Fibroblast of villous mesenchyme (primary cell): ENCODE results near the gene TUT4. TPM values are rescaled to one million over a fixed set of nuclear protein-coding genes. Genes with fewer than 3 reads are reported as not detected.

Experiments used
- DNase-seq: peaks from one replicate; pipeline ENCODE4 v3.0.0-alpha.2; 2010; ENCODE audit warnings: low read depth
- H3K4me3 ChIP-seq: 2 replicates; pipeline ENCODE4 v1.5.1; 2011; ENCODE audit warnings: low read depth, mild to moderate bottlenecking, low read length
- total RNA-seq: library from RNA; depleted of rRNA; stranded (reverse); fragments of >200 nt; gene quantifications from 2 replicates; pipeline ENCODE4 v1.2.3, GENCODE V29; 2012
- TF ChIP-seq, protein P1 (sequence below): IDR thresholded peaks from 2 replicates; pipeline ENCODE4 v1.5.1; 2012; ENCODE audit warnings: low read depth, mild to moderate bottlenecking, low read length; ENCODE audit not compliant: insufficient read depth

Gene TUT4
- total RNA-seq, 1 donor: 39.7 TPM

- DNase-seq: no peak
- TF ChIP-seq, protein P1, sequence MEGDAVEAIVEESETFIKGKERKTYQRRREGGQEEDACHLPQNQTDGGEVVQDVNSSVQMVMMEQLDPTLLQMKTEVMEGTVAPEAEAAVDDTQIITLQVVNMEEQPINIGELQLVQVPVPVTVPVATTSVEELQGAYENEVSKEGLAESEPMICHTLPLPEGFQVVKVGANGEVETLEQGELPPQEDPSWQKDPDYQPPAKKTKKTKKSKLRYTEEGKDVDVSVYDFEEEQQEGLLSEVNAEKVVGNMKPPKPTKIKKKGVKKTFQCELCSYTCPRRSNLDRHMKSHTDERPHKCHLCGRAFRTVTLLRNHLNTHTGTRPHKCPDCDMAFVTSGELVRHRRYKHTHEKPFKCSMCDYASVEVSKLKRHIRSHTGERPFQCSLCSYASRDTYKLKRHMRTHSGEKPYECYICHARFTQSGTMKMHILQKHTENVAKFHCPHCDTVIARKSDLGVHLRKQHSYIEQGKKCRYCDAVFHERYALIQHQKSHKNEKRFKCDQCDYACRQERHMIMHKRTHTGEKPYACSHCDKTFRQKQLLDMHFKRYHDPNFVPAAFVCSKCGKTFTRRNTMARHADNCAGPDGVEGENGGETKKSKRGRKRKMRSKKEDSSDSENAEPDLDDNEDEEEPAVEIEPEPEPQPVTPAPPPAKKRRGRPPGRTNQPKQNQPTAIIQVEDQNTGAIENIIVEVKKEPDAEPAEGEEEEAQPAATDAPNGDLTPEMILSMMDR: no peak
- no peak overlapping the region for H3K4me3 ChIP-seq
Observed at GRCh38 chr1:52572387-52572786, 19.5 kb upstream of the TUT4 start.

DNA sequence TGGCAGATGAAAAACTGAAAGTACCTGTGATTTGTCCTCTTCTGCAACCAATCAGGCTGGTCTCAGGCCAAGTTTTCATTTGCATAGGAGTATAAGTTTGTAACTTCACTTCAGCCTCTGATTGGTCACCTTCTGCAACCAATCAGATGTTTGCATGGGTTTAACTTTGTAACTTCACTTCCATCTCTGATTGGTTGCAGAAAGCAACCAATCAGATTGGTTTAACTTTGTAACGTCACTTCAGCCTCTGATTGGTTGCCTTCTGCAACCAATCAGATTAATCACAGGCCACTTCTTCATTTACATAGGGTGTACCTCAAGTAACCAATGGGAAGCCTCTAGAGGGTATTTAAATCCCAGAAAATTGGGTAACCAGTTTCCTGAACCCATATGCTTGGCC, 18.9 kb upstream of the TUT4 start:
- no peak overlapping the region for H3K4me3 ChIP-seq
- peak; percentile 28 for DNase-seq
- TF ChIP-seq, protein P1: no peak

- H3K4me3 ChIP-seq: no peak overlapping the region
- DNase-seq: no peak
- TF ChIP-seq, protein P1: no peak
Observed at GRCh38 chr1:52569449-52570210, 16.7 kb upstream of the TUT4 start.

GRCh38 chr1:52567943-52568342, 15.1 kb upstream of the TUT4 start:
- H3K4me3 ChIP-seq: peak overlapping the region; percentile 21
- TF ChIP-seq, protein P1: no peak
- DNase-seq: peak; percentile 21

DNA sequence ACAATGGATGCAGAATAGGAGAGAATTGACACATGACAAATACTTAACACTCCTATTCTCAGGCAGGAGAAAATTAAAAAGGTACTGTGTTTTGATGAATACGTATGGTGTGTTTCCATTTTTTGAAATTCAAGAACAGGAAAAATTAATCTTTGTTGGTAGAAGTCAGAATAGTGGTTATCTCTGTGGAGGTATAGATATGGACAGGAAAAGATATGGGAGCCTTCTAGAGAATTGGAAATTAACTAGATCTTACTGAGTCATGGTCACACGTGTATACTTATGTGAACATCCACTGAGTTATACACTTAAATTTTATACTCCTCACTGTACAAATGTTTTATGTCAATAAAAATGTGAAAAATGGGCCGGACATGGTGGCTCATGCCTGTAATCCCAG, 9.9 kb upstream of the TUT4 start:
- no peak for DNase-seq
- H3K4me3 ChIP-seq: no peak overlapping the region
- TF ChIP-seq, protein P1: no peak

DNA sequence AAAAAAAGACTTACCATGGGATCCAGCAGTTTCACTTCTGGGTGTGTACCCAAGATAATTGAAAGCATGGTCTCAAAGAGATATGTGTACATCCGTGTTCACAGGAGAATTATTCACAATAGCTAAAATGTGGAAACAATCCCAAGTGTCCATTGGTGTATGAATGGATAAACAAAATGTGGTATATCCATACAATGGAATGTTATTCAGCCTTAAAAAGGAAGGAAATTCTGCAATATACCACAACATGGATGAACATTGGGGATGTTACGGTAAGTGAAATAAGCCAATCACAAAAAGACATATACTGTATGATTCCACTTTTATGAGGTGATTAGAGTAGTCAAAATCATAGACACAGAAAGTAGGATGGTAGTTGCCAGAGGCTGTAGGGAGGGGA, 7.0 kb upstream of the TUT4 start:
- TF ChIP-seq, protein P1: no peak
- no peak for DNase-seq
- H3K4me3 ChIP-seq: no peak overlapping the region

- DNase-seq: no peak
- H3K4me3 ChIP-seq: no peak overlapping the region
- TF ChIP-seq, protein P1: no peak
Observed at GRCh38 chr1:52558941-52559340, 6.0 kb upstream of the TUT4 start.
